Psoas muscle (tissue), 8 donors: ENCODE results near the gene TMED7. TPM values are rescaled to one million over a fixed set of nuclear protein-coding genes. Genes with fewer than 3 reads are reported as not detected.

Experiments used
- ATAC-seq, 4 donors: fragments of 200-7000 bp; cut with Tn5 transposase; one replicate each; pipeline ENCODE4 v1.9.1; 2020; ENCODE audit warnings: moderate library complexity in 3 of 4, mild to moderate bottlenecking in 2 of 4
- DNase-seq, 2 donors: peaks; one replicate each; pipeline ENCODE4 v3.0.0-alpha.2; 2020
- H3K27ac ChIP-seq: fragments of 200-600 bp; one replicate; pipeline ENCODE4 v1.8.0; 2022
- H3K27me3 ChIP-seq, 3 donors: fragments of 200-600 bp in 1 of 3; one replicate each; pipeline versions ENCODE4 v1.6.1 to v1.8.0; 2013 to 2022; ENCODE audit warnings: low read length in 2 of 3, mild to moderate bottlenecking in 2 of 3, moderate library complexity in 1 of 3; ENCODE audit not compliant: insufficient read depth in 3 of 3
- H3K36me3 ChIP-seq, 2 donors: fragments of 200-600 bp in 1 of 2; one replicate each; pipeline versions ENCODE4 v1.6.1 to v1.8.0; 2013 to 2022; ENCODE audit warnings: low read depth in 1 of 2, mild to moderate bottlenecking in 1 of 2, moderate library complexity in 1 of 2; ENCODE audit not compliant: insufficient read depth in 1 of 2
- H3K4me1 ChIP-seq: fragments of 200-600 bp; one replicate; pipeline ENCODE4 v1.8.0; 2022
- H3K4me3 ChIP-seq: fragments of 200-600 bp; one replicate; pipeline ENCODE4 v1.8.0; 2022; ENCODE audit warnings: mild to moderate bottlenecking
- H3K9me3 ChIP-seq: fragments of 200-600 bp; one replicate; pipeline ENCODE4 v1.8.0; 2022
- WGBS, 3 donors: extraction: QIAGEN DNeasy Blood & Tissue Kit; methylation state at CpG; one replicate each; pipeline versions ENCODE4 v1.1.6 to v1.1.7; 2013; 5-methylcytosine and 5-hydroxymethylcytosine counted together
- intact Hi-C, 2 donors: fragments of 100-400 bp; cut with DNase I; formaldehyde crosslinking; loops; one replicate each; pipeline versions ENCODE4 v1.11.0 to v1.14.2; 2022
- polyA plus RNA-seq, 3 donors: library from polyadenylated mRNA; stranded (reverse); fragments of 200-250 nt; gene quantifications; one replicate each; pipeline ENCODE4 v1.2.3, GENCODE V29; 2013
- total RNA-seq, 4 donors: library from RNA; stranded (reverse); fragmentation: NEBNext Ultra II Directional in 2 of 4; extraction: Animal tissue kit (Norgen Biotek cat#: 25700) in 2 of 4; gene quantifications; one replicate each; pipeline versions ENCODE4 v1.2.1 to v1.2.4, GENCODE V29; 2021 to 2023
- TF ChIP-seq, protein P1 (sequence below): fragments of 200-600 bp; IDR thresholded peaks from one replicate; pipeline ENCODE4 v1.8.0; 2022; ENCODE audit warnings: antibody characterized with exemption
- donor health status: healthy with polysubstance abuse.
- donor health status: DM: no; HTN: no; CAD: no; lungs with moderate emphysema.
- donor health status: Bipolar disorder and iron deficiency.
- donor health status: healthy.
- donor health status: DM: yes; HTN: yes; CAD: no.
- donor health status: DM: no; HTN: no; CAD: no.
- donor health status: DM: no; HTN: no; CAD: no.
- donor health status: DM: yes; HTN: yes; CAD: no.

Gene TMED7
- total and polyA plus RNA-seq, 7 donors = 18.3 to 59.0 (median 34.2) TPM

DNA sequence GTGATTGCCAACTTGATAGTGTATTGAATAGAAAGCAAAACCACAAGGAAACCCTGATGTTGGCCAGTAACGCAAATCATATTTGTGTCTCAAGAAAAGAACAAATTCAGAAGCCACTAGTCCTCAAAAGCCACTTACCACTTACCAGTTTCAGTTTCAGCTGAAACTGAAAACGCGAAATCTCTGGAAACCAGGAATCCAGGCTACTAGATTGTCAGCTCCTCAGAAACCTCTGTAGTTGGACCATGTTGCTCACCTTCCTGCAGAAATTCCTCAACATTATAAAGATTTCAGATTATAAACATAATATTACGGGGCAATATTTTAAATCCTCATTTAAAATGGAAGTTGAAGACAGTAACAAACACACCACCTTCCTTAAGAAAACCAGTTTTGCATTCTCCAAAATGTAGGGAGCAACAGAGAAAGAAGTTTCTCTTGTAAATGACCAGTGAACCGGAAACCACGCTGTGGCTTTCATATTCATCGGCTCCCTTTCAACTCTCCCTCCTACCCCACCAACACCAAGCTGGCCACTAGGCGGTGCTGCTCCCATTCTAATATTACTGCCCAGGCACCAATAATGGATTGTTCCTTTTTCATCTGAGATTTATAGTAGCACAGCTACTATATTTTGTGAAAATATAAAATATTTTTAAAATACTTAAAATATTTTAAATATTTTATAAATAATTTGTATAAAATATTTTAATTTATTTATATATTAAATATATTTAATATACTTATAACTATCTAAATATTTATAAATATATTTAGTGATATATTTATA, 8.7 kb upstream of the TMED7 start:
- no peaks in the 10 kb centered on the region for H3K4me1 ChIP-seq
- H3K36me3 ChIP-seq = no peaks in the 10 kb centered on the region
- H3K4me3 ChIP-seq = peak overlapping the region; percentile 56
- H3K27me3 ChIP-seq = no peaks in the 10 kb centered on the region
- no peaks in the 10 kb centered on the region for H3K9me3 ChIP-seq
- peak; percentile 83 to 100 (median 97) for ATAC-seq
- TF ChIP-seq, protein P1, sequence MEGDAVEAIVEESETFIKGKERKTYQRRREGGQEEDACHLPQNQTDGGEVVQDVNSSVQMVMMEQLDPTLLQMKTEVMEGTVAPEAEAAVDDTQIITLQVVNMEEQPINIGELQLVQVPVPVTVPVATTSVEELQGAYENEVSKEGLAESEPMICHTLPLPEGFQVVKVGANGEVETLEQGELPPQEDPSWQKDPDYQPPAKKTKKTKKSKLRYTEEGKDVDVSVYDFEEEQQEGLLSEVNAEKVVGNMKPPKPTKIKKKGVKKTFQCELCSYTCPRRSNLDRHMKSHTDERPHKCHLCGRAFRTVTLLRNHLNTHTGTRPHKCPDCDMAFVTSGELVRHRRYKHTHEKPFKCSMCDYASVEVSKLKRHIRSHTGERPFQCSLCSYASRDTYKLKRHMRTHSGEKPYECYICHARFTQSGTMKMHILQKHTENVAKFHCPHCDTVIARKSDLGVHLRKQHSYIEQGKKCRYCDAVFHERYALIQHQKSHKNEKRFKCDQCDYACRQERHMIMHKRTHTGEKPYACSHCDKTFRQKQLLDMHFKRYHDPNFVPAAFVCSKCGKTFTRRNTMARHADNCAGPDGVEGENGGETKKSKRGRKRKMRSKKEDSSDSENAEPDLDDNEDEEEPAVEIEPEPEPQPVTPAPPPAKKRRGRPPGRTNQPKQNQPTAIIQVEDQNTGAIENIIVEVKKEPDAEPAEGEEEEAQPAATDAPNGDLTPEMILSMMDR = peak; percentile 94
- DNase-seq = peak; percentile 86 to 91
- intact Hi-C loops = loop anchor here in 1 of 2 donors (5.0 kb wide), 1 partner anchor 433 kb away; no protein-coding TSS in a partner anchor
- WGBS, 3 donors = 11 to 17% (median 12%) methylated on average over 8 of the region's 8 CpGs
- H3K27ac ChIP-seq = peak overlapping the region; percentile 46

DNA sequence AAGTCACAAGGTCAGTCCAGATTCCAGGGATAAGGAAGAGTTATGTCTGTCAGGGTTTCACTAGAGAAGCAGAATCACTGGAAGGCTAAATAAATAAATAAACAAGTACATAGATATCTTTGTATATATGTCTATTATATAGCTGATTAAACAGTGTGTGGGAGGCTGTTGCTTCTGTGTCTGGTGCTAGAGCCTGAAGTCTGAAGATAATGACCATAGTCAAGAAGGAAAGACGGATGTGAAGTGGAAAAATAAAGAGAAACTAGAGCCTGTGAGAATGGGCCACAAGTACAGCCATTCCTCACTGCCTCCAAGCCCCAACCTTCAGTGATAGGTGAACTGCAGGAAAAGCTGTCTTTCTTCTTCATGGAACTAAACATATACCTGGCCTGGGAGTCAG, 4.1 kb upstream of the TMED7 start:
- Histone ChIP-seq H3K4me3 (no peak overlapping the region), H3K36me3 (no peaks in the 10 kb centered on the region), H3K27ac (no peak overlapping the region), H3K4me1 (peaks cover under 1% of the 10 kb centered on the region), H3K27me3 (no peaks in the 10 kb centered on the region), H3K9me3 (no peaks in the 10 kb centered on the region)
- ATAC-seq (no peak), DNase-seq (no peak)
- TF ChIP-seq, protein P1 = no peak
- 83 to 90% (median 90%) methylated on average over 1 of the region's 1 CpG for WGBS, 3 donors
- intact Hi-C loops = loop anchor here (5.0 kb wide), 2 partner anchors 212 to 437 kb away; partner anchors contain the start of genes AP3S1 (in 2 of the 2) and ATG12 (in 2 of the 2)

- Histone ChIP-seq H3K4me1 (peaks cover 23% of the 10 kb centered on the region), H3K27ac (no peak overlapping the region), H3K4me3 (no peak overlapping the region), H3K36me3 (peaks cover 2 to 9% of the 10 kb centered on the region in 2 donors), H3K27me3 (no peaks in the 10 kb centered on the region), H3K9me3 (no peaks in the 10 kb centered on the region)
- no peak for DNase-seq
- intact Hi-C loops = loop anchor here (5.0 kb wide), 1 partner anchor 215 kb away; the partner anchor contains the start of genes AP3S1 (in 2 of the 2) and ATG12 (in 2 of the 2)
- ATAC-seq = no peak
- 82 to 88% (median 84%) methylated on average over 5 of the region's 5 CpGs for whole genome bisulfite sequencing, 3 donors
- TF ChIP-seq, protein P1 = no peak
Observed at GRCh38 chr5:115627295-115627865, 1.5 kb upstream of the TMED7 start.

DNA sequence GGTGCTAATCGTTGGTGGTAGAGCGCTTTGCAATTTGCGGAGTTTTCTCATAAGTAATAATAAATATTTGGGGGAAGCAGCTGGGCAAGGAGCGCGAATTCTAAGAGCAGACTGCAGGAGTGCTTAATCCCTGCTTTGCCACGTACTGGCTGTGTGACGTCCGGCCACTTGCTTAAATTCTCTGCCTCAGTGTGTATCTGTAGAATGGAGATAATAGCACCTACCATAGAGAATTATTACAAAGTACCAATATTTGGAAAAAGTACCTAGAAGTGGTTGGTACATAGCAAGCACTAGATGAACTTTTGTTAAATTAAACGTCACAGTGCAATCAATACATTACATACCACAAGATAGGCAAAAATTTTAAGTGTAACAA, 598 bp upstream of the TMED7 start:
- H3K36me3 ChIP-seq = peaks cover 2 to 9% of the 10 kb centered on the region in 2 donors
- peak; percentile 3 to 43 (median 20) for ATAC-seq
- WGBS, 3 donors = 1% methylated on average over 9 of the region's 9 CpGs
- peak overlapping the region; percentile 98 for H3K27ac ChIP-seq
- peak overlapping the region; percentile 87 for H3K4me3 ChIP-seq
- no peaks in the 10 kb centered on the region for H3K27me3 ChIP-seq
- no peak for DNase-seq
- intact Hi-C loops = loop anchor here (5.0 kb wide), 1 partner anchor 216 kb away; the partner anchor contains the start of genes AP3S1 (in 2 of the 2) and ATG12 (in 2 of the 2)
- H3K9me3 ChIP-seq = no peaks in the 10 kb centered on the region
- H3K4me1 ChIP-seq = peaks cover 29% of the 10 kb centered on the region
- TF ChIP-seq, protein P1 = peak; percentile 3
